ENCODE data around the gene IMPDH2.

IMPDH2 gene

DNA sequence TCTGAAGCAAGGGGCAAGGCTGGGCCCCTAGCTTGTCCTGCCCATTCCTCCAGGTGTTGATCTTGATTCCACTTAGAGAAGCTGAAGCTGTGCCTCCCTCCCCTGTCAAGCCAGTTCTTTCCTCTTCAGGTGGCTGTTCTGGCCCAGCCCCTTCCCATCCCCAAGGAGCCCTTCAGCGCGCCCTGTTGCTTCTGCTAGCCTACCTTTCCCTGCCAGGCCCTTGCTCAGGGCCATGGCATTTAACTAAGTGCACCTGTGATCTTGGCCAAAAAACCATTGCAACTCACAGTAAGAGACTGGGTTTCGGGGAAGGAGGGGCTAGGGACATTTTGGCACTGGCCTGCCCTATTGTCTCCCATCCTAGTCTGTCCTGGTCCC lies 23.9 kb downstream of the IMPDH2 start:
- DNase-seq, result no peak

DNA sequence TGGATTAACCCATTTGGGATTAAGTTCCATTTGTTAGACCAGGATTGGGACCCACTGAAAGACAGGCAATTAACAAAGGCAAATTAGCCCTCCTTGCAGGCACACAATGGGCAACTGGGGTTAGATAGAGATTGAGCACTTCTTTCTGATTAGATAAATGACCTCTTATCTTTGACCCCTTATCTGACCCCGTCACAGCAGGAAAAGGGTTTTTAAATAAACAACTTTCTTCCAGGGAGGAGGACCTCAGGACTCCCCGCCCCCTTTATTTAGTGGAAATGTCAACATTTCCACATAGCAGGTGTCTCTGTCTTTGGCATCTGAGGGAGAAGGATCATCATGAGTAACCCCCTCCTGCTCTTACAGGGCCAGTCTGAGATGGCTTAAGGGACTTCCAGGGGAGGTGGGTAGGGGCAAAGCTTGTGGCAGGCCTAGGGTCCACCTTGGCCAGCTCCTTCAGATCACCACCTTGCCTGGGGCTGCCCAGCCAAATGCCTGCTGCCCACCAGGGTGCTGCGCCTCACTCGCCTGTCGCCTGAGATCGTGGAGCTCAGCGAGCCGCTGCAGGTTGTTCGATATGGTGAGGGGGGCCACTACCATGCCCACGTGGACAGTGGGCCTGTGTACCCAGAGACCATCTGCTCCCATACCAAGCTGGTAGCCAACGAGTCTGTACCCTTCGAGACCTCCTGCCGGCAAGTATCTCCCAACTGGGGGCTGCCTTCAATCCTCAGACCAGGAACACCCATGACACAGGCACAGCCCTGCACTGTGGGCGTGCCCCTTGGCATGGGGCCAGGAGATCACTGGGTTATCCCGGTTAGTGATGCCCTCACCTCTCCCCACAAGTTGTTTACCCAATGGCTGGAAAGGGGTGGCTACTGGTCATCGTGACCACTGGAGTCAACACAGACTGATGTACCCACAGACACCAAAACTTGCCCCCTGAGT lies 24.6 kb downstream of the IMPDH2 start:
- no peak for DNase-seq

DNA sequence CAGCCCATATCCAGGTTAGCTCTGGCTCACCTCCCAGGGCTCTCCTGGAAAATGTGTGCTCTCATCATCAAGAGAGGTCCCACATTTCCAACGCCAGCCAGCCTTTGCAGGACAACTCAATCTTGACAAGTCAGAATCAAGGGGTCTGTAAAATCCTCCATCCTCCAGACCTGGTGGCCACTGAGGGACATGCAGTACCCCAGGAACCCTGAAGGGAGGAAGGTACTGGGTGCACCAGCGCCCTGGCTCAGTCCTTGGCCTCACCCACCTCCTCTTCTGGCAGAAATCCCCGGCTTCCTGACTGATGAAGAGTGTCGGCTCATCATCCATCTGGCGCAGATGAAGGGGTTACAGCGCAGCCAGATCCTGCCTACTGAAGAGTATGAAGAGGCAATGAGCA lies 28.0 kb downstream of the IMPDH2 start:
- DNase-seq, result no peak

DNA sequence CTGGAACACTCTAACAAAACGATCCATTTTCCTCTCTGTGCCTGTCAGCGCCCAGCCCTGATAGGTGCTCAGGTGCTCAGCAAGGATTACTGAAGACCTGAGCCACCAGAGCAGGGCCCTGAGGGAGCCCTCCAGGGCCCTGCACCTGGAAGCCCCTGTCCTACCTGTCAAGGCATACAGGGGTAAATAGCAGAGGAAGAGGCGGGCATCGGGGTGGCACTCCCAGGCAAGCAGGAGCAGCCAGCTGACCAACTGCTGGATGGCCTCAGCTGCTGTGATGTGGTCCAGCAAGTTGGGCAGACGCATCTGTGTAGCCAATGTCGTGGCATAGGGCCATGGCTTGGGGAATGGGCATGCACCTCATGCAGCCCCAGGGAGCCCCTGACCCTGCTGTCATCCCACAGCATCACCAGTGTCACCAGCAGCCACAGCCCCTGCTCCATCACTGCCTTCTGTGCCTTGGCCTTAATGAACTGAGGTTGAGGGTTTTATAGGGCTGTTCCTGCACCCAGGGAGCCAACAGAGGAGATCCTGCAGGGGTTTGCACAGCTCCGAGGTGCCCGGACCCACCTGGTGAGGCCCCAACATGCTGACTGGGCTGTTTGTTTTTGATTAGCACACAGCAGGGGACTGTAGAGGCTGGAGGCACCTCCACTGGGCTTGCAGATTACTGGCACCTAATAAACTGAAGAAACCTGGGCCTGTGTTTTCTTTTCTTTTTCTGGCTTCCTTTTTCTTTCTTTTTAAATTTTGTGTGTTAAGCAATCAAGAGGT lies 29.9 kb downstream of the IMPDH2 start:
- no peak for DNase-seq

DNA sequence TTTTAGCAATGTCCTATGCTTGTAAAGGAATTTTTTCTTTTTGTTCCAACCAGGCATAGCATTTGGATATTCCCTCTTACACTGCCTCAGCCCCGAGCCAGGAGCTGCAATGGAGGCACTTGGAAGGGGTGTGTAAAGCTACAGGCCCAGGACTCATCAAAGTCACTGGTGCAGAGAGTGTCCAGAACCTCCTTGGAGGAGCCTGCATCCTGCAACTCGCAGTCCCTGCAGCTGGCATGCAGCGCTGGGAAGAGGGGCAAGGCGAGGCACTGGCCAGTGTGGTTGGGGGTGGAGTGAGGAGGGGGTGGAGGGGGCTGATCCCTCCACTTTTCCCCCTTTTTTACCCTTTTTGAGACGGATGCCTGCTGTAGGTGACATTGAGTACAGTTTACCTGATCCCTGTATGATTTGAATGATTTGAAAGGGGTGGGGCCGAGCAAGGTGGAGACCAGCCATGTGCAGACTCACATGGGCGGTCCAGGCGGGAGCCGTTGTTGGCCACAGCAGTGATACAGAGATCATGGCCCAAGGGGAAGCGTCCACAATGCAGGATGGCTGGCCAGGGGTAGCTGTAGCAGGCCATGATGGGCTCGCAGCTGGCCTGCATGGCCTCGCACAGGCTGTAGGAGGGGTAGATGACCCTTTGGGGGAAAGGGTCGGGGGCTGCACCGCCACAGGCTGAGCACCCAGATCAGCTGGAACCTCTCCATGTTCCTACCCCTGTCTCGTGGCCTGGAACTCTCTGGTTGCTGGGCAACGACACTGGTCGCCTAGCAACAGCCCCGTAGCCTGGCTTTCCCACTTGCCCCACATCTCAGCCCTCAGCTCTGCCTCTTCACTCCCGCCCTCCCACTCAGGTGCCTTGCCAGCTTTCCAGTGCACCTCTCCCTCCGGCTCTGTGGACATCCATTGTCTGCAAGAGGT lies 31.2 kb downstream of the IMPDH2 start:
- peak; percentile 98 for DNase-seq

DNA sequence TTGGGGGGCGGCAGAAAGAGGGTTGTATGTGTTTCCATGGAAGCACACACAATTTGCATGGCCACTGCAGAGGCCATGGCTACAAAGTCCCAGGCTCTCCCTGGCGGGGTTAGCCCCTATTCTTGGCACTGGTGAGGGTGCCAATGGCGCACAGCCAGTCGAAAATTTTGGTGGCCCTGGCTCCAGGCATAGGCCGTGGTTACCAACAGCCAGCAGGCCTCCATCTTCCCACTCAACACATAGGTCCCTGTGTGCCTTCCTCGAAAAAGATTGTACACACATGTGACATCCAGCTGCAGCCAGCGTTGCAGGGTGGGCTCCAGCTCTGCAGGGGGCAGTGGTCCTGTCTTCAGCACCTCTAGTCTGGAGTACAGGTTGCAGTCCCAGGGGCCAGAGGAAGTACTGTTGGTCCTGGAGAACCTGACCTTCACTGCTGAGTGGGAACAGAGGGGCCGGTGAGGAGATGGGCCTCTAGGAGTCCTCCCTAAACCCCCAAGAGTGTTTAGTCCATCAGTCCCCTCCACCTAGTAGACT lies 32.0 kb downstream of the IMPDH2 start:
- no peak for DNase-seq

DNA sequence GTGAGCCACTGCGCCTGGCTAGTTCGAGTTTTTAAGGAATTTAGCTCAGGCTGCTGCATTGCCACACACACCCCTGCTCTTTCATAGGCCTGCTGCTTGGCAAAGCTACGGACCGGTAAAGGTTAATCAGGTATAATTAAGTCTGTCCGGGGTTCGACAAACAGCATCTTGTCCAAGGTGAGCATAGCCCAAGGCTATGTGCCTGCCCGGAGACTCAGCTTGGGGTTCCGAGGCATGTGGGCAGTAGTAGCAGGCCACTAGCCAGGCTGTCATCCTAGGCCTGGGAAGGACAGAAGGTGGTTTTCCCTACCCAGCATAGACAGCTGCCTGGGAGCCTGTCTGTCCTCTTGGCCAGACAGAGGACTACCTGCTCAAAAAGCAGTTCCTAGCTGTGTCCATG lies 32.6 kb downstream of the IMPDH2 start:
- no peak for DNase-seq

DNA sequence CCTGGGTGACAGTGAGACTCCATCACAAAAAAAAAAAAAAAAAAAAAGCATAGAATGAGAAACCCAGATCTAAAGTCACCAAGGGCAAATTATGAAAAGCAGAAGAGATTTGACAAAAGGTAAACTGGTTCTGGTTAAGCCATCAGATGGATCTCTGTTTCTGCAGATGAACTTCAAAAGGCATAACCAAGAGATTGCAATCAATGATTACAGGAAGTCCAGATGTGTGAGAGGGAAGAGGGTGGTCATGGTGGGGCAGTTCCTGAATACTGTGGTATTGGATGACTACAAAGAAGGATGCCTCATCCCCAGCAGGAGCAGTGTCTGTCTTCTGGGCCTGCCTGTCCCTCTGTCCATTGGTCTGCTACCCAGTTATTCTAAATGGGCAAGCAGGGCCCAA lies 35.4 kb downstream of the IMPDH2 start:
- DNase-seq, result no peak

DNA sequence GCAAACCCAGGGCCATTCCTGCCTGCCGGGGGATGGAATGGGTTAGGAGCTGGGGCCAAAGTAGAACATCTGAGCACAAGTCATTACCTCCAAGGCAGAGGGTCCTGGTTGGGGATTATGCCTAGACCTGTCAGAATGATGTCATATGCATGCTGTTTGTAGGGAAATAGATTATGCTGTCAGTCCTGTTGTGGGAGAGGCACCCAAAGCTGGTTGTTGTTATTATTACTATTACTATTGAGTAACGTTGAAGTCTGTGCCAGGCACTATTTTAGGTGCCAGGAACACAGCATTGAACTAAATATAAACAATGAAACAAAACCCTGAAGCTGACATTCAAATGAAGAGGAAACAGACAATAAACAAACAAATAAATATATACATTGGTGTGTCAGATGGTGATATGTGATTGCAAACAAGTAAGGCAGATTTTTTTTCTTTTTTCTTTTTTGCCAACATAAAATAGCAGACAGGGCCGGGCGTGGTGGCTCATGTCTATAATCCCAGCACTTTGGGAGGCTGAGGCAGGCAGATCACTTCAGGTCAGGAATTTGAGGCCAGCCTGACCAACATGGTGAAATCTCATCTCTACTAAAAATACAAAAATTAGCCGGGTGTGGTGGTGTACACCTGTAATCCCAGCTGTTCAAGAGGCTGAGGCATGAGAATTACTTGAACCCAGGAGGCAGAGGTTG lies 37.2 kb downstream of the IMPDH2 start:
- DNase-seq, result no peak

DNA sequence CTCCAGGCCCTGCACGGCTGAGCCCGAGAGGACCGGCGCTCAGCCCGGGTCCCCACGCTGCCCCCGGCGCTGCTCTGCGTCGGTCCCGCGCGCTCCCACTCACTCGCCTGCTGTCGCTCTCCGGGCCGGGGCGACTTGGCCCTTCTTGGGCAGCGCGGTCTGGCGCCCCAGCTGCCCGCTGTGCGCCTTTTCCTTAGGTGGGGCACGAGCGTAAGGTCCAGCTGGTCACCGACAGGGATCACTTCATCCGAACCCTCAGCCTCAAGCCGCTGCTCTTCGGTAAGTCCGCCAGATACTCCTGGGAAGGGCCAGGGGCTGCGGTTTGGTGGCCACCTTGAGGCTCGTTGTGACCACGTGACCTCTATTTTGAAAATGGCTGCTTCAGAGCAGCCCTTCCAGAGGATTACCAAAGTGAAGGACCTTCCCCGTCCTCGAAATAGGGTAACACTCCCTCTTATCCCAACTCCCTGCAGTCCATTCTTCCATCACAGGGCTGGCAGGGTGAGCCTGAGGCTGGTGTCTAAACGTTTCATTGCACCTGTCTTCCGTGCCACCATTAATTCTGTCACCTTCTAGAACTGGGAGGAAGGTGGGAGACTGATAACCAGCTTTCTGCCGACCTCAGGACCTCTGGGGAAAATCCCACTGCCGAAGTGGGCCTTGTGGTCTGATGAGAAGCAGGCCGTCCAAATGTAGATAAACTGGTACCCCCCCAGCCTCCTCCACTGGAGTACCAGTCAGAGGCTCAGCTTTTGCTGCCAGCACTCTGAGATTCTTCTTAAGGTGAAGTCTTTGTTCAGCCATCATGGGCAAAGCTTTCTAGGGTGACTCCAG lies 38.3 kb downstream of the IMPDH2 start:
- DNase-seq, result peak; percentile 86

DNA sequence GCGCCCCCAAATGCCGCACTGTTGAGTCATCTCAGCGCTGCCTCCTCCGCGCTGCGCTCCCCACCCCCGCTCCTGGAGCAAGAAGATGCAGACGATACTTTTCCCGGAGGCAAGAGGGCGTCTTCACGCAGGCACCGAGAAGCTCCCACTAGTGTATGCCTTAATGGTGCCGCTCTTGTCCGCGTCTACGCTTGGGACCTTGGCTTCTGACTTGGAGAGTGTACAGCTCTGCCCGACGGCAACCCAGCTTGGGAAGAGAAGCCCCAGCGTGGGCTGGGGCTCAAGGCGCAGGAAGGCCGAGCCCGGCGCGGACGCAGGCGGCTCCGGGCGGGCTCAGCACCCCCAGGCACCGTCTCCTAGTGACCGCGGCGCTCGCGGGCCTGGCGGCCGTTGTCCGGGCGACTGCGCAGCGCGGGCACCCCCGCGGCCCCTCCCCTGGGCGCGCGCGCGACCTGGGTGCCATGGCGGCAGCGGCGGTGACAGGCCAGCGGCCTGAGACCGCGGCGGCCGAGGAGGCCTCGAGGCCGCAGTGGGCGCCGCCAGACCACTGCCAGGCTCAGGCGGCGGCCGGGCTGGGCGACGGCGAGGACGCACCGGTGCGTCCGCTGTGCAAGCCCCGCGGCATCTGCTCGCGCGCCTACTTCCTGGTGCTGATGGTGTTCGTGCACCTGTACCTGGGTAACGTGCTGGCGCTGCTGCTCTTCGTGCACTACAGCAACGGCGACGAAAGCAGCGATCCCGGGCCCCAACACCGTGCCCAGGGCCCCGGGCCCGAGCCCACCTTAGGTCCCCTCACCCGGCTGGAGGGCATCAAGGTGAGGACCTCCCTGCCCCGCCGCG lies 39.2 kb downstream of the IMPDH2 start, which contains the start of gene P4HTM:
TSS of gene P4HTM (plus strand) at position 446 of the 840 bp plus-strand sequence. CDS start at position 462, 16 bp downstream.
- peak; percentile 93 for DNase-seq

DNA sequence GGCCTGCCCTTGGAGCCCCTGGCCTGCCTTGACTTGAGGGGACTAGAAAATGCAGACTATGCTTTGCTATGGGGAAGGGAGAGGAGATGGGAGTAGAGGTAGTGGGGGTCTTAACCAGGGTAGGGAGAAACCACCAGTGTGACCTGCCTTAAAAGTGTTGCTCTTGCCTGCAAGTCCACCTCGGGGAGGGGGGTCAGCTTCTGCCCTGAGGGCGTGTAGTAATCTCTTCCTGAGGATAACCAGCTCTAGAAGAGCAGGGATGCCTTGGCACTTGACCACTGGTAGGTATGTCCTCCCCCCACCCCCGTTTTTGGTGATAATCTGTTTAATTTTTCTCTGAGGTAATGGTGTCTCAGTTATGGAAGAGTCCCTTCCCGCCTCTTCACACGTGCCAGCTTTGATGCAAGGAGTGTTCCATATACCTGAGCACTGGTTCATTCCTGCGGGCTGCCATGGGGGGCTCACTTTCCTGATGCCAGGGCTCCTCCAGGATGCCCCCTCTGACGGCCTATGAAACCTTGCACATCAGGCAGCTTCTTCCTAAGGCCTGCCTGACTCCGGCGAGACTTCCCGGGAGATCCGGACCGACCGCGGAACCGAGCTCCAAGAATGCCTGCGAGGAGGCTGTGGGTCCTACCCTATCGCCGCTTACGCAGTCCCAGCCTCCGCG lies 39.9 kb downstream of the IMPDH2 start:
- no peak for DNase-seq

DNA sequence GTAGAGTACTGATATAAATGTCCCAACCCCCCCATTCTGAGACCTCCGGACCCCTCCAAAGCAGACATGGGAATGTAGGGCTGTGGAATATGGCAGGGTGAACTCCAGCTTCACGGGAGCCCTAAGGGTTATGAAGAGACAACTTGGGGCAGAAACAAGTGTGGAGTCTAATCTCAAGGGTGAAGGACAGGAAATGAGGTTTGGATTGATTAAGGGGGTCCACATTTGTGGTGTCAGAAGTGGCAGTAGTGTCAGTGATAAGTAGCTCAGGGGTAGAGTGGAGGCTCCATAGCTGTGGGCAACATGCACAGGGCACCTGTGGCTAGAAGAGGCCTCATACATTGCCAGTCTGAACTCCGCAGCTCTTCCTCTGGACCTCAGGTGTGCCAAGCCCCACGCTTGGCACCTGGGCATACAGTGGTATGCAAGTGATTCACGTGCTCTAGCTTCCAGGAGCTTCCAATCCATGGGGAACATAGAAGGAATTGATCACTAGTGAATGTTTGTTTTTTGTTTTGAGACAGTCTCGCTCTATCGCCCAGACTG lies 43.3 kb downstream of the IMPDH2 start:
- DNase-seq, result no peak

DNA sequence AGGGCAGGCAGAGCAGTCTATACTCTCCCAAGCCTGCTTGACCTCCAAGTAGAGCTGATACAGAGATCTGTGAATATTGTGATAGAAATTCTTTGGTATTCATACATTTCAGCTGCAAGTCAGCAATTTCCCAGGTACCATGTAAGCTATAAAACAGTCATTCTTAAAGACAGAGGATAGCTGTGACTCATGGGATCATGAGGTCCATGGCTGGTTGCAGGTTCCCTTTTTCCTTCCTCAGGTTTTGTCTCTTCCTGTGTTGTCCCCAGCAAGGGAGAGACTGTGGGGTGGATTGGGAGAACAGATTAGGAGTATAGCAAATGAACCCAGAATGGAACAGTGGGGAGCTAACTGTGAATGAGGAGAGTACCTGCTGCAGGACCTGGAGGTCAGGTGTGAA lies 44.5 kb downstream of the IMPDH2 start:
- DNase-seq, result no peak

DNA sequence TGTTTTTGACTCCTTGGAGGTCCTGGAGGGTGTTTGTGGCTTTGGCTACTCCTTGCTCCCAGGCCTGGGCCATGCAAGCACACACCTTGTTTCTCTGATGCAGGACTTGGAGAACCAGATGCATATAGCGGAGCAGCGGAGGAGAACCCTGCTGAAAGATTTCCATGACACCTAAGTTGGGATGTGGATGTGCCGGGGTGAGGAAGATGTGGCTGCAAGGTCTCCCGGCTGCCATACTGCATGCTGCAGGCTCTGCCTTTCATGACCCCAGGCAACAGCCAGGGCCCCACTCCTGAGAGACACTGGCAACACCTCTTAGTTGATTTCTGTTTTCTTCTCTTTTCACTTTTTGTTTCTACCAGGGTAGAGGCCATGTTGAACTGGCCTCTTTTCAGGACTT lies 46.1 kb downstream of the IMPDH2 start:
- DNase-seq, result no peak

DNA sequence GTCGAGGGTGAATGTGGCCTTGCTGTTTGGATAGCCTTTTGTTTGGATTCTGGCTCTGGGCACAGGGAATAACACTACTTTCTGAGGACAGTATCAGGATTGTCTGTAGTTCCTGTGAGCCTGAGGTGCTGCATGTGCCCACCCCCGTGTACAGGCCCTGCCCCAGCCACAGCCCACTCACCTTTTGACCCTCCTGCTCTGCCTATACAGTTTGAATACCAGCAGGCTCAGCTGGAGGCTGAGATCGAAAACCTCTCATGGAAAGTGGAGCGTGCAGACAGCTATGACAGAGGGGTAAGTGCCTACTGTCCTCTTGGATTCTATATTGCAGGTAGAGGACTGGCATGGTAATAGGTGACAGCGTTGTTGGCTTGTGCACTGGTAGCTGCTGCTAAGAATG lies 46.5 kb downstream of the IMPDH2 start:
- DNase-seq, result no peak

DNA sequence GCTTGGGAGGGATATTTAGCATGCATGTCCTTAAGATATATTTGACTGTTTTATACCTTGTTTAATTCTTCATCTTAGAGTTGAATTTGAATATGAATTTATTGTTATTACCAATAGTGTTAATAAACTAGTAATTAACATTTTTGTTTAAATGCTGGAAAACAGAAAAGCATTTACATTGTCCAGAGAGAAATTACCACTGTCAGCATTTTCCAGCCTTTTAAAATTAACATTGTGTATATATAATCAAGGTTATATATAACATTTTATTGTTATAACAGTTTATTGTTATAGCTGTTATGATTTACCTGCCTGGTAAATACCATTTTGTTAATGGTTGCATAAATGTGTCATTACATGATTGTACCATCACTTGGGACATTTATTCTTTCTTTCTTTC lies 47.2 kb downstream of the IMPDH2 start:
- no peak for DNase-seq

DNA sequence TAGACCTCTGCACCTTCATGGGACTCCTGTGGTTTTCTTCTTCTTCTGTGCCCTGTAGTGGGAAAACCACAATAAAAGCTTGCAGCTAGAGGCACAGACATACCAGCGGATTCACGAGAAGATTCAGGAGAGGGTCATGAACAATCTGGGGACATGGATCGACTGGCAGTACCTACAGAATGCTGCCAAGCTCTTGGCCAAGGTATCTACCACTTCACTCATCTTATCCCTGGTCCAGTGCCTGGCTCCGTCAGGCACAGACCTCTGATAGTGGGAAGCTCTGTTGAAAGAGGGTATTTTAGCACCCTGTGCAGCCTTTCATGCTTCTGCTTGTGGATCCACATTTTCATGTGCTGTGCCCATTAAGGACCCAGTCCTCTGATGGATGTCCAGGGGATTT lies 48.9 kb downstream of the IMPDH2 start:
- no peak for DNase-seq

DNA sequence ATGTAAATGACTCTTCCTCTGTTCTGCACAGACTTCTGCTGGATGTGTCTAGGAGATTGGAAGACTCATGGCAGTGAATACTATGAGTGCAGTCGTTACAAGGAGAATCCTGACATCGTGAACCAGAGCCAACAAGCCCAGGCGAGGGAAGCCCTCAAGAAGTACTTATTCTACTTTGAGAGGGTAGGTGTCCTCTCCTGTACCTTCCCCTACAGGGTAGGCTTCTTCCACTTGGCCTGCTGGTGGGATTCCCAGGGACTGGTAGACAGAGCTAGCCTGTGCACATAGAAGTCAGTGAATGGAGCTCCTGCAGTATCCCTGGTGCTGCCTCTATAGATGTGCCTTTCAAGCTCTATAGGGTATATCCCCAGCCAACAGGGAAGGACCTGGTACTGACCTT lies 49.7 kb downstream of the IMPDH2 start:
- DNase-seq, result no peak
